Fibroblast of the aortic adventitia (primary cell): ENCODE results near the gene PSME1. TPM values are rescaled to one million over a fixed set of nuclear protein-coding genes. Genes with fewer than 3 reads are reported as not detected.

Source experiments
- DNase-seq: peaks from one replicate; pipeline ENCODE4 v3.0.0-alpha.2; 2010; ENCODE audit warnings: low read depth
- H3K4me3 ChIP-seq: 2 replicates; pipeline ENCODE4 v1.5.1; 2011; ENCODE audit warnings: low read depth, mild to moderate bottlenecking, control low read depth, low read length, moderate library complexity
- total RNA-seq: library from RNA; depleted of rRNA; stranded (reverse); fragments of >200 nt; gene quantifications from 2 replicates; pipeline ENCODE4 v1.2.3, GENCODE V29; 2012; ENCODE audit warnings: low replicate concordance
- TF ChIP-seq, protein P1 (sequence below): IDR thresholded peaks from 2 replicates; pipeline ENCODE4 v1.5.1; 2011; ENCODE audit warnings: mild to moderate bottlenecking, low read length, control low read depth, inconsistent platforms; ENCODE audit not compliant: insufficient read depth

PSME1 gene
- total RNA-seq, 1 donor, result 84.8 TPM

- H3K4me3 ChIP-seq, result peak overlapping the region; percentile 87
- TF ChIP-seq, protein P1, sequence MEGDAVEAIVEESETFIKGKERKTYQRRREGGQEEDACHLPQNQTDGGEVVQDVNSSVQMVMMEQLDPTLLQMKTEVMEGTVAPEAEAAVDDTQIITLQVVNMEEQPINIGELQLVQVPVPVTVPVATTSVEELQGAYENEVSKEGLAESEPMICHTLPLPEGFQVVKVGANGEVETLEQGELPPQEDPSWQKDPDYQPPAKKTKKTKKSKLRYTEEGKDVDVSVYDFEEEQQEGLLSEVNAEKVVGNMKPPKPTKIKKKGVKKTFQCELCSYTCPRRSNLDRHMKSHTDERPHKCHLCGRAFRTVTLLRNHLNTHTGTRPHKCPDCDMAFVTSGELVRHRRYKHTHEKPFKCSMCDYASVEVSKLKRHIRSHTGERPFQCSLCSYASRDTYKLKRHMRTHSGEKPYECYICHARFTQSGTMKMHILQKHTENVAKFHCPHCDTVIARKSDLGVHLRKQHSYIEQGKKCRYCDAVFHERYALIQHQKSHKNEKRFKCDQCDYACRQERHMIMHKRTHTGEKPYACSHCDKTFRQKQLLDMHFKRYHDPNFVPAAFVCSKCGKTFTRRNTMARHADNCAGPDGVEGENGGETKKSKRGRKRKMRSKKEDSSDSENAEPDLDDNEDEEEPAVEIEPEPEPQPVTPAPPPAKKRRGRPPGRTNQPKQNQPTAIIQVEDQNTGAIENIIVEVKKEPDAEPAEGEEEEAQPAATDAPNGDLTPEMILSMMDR, result no peak
- DNase-seq, result no peak
Observed at GRCh38 chr14:24135584-24135833, 485 bp upstream of the PSME1 start.

DNA sequence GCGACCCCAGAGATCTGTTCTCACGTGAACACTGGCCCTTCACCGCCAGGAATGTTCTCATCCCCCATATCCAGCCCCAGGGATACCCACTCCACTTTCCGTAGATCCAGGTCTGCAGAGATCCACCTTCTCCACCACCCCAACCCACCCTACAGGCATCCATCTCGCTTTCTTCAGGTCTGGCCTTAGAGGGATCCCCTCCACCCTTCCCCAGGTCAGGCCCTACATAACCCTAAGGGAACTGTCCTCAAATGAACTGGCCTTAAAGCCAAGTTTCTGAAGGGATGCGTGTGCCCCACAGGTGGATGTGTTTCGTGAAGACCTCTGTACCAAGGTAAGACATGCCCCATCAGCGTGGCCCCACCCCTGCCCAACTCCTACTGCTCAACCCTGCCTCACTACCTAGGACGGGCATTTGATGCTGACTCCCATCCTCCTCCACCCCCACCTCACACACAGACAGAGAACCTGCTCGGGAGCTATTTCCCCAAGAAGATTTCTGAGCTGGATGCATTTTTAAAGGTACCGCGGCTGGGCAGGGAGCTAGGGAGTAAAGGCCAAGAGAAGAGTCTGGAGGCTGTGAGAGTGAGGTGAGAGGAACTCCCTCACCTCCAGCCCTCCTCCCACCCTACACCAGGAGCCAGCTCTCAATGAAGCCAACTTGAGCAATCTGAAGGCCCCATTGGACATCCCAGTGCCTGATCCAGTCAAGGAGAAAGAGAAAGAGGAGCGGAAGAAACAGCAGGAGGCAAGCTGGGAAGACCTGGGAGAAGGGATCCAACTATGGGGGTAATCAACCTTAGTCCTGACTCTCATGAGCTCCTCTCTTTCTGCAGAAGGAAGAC is 912 bp downstream of the PSME1 start:
- TF ChIP-seq, protein P1, result no peak
- DNase-seq, result no peak
- peak overlapping the region; percentile 87 for H3K4me3 ChIP-seq

GRCh38 chr14:24137529-24138395 is 1.8 kb downstream of the PSME1 start:
- peak overlapping the region; percentile 17 for H3K4me3 ChIP-seq
- DNase-seq, result no peak
- TF ChIP-seq, protein P1, result no peak

- TF ChIP-seq, protein P1, result no peak
- DNase-seq, result no peak
Observed at GRCh38 chr14:24138396-24139271, 2.6 kb downstream of the PSME1 start.

DNA sequence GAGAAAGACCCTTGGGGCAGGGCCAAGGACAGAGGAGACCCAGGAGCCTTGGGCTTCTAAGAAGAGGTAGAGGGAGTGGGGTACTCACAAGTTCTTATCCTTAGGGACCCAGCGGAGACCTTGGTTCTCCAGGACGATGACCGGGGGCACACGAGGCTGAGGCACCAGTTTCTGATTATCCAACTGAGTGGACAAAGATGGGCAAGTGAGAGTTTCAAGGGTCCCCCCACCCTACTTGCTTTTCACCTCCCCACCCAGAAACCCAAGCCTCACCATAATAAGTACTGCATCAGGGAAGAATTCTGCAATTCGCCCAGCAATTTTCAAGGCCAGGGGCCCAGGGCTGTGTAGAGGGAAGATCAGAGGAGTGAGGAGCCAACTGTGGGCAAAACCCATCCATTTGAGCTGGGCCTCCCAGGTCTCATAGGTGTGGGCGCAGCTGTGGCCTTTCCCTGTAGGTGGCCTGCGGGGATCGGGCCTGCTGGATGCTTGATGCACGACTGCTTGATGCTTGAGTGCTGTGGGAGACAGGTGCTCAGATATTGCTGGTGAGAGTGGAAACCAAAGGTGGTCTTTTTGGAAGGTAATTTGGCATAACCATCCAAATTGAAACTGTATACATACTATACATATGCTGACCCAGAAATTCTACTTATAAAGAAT is 3.4 kb downstream of the PSME1 start:
- H3K4me3 ChIP-seq, result peak overlapping the region; percentile 17
- TF ChIP-seq, protein P1, result no peak
- DNase-seq, result no peak

More at GRCh38 chr14:24138396-24139271, 2.6 kb downstream of the PSME1 start:
- H3K4me3 ChIP-seq, result no peak overlapping the region
